K562 (cell line): ENCODE measurements around the gene MX1. TPM values are rescaled to one million over a fixed set of nuclear protein-coding genes. Genes with fewer than 3 reads are reported as not detected.

Experiments
- ATAC-seq: fragments of 200-7000 bp; cut with Tn5 transposase; 3 replicates; pipeline ENCODE4 v1.9.1; 2020; ENCODE audit warnings: moderate library complexity
- BruUV-seq: library from RNA; stranded (reverse); fragments of 400-500 nt; replicated peaks from 2 replicates; lab custom pipeline; 2021; lab: Mats Ljungman, UMichigan
- CTCF ChIA-PET: fragments of 300-600 bp; formaldehyde crosslinking; extraction: SDS; loops from one replicate; lab custom pipeline; 2021; ENCODE audit warnings: low intra/inter-chr PET ratio; lab: Yijun Ruan, JAX
- POLR2A ChIA-PET: fragments of 300-600, 350-650 bp; sonication (Branson Sonifier 250); formaldehyde crosslinking; extraction: SDS; loops from one replicate; lab custom pipeline; 2021; ENCODE audit warnings: antibody characterized with exemption, inconsistent platforms; lab: Yijun Ruan, JAX
- DNase-seq, 4 experiments: peaks; one replicate each; pipeline versions ENCODE4 v3.0.0 to v3.0.0-alpha.2; 2011 to 2018; ENCODE audit warnings: low spot score in 3 of 4, mixed read lengths in 3 of 4; ENCODE audit errors: extremely low read depth in 1 of 4
- FAIRE-seq: peaks from 2 replicates; lab custom pipeline; 2011; peaks lifted over from hg19 to GRCh38; lab: Jason Lieb, UNC
- H2AFZ ChIP-seq: 2 replicates; pipeline ENCODE4 v1.6.0; 2011; ENCODE audit warnings: low read depth, low read length, control low read depth, inconsistent platforms
- H3K27ac ChIP-seq: fragments of 200-600 bp; 3 replicates; pipeline ENCODE4 v1.8.0; 2011; ENCODE audit warnings: low read depth, mild to moderate bottlenecking, control low read depth, inconsistent platforms, low read length, moderate library complexity, mixed read lengths; ENCODE audit errors: extremely low read depth
- H3K27me3 ChIP-seq, 2 experiments: fragments of 300-600 bp in 1 of 2; 2 replicates in 1 of 2; 3 replicates in 1 of 2; pipeline versions ENCODE4 v1.6.0 to v1.8.0; 2011; ENCODE audit warnings: inconsistent platforms in 2 of 2, low read length in 2 of 2, mild to moderate bottlenecking in 1 of 2, mixed read lengths in 1 of 2, moderate library complexity in 1 of 2; ENCODE audit not compliant: control insufficient read depth in 2 of 2, insufficient read depth in 2 of 2
- H3K36me3 ChIP-seq: fragments of 300-600 bp; 3 replicates; pipeline ENCODE4 v1.8.0; 2011; ENCODE audit warnings: mild to moderate bottlenecking, low read length, inconsistent platforms; ENCODE audit not compliant: control insufficient read depth, insufficient read depth
- H3K4me1 ChIP-seq, 2 experiments: fragments of 200-600 bp in 1 of 2; replicated peaks in 1 of 2; 2 replicates in 1 of 2; 3 replicates in 1 of 2; pipeline versions ENCODE4 v1.5.1 to v1.8.0; 2011; ENCODE audit warnings: inconsistent platforms in 2 of 2, low read length in 2 of 2, mild to moderate bottlenecking in 1 of 2, mixed read lengths in 1 of 2, moderate library complexity in 1 of 2; ENCODE audit not compliant: control insufficient read depth in 2 of 2, insufficient read depth in 2 of 2
- H3K4me2 ChIP-seq: 2 replicates; pipeline ENCODE4 v1.6.1; 2011; ENCODE audit warnings: low read length, control low read depth, inconsistent platforms, mixed read lengths; ENCODE audit not compliant: insufficient read depth
- H3K4me3 ChIP-seq: fragments of 200-600 bp; sonication (generic), shearing (Covaris generic); 2 replicates; pipeline ENCODE4 v1.5.1; 2016; ENCODE audit warnings: control low read depth, inconsistent platforms
- H3K79me2 ChIP-seq: fragments of 200-600 bp; 3 replicates; pipeline ENCODE4 v1.8.0; 2011; ENCODE audit warnings: low read length, inconsistent platforms; ENCODE audit not compliant: control insufficient read depth, insufficient read depth
- H3K9ac ChIP-seq, 2 experiments: 2 replicates each; pipeline versions ENCODE4 v1.6.0 to v1.6.1; 2011; ENCODE audit warnings: low read depth in 2 of 2, low read length in 2 of 2, control low read depth in 1 of 2, inconsistent platforms in 1 of 2, mild to moderate bottlenecking in 1 of 2, mixed read lengths in 1 of 2; ENCODE audit not compliant: insufficient read depth in 1 of 2
- H3K9me1 ChIP-seq: one replicate; pipeline ENCODE4 v1.6.0; 2011; ENCODE audit warnings: inconsistent platforms, mild to moderate bottlenecking, low read length, moderate library complexity; ENCODE audit not compliant: control insufficient read depth, insufficient read depth
- H3K9me3 ChIP-seq: replicated peaks from 2 replicates; pipeline ENCODE4 v1.5.1; 2011; ENCODE audit warnings: low read depth, low read length, inconsistent platforms; ENCODE audit not compliant: control insufficient read depth, insufficient read depth
- H4K20me1 ChIP-seq: replicated peaks from 2 replicates; pipeline ENCODE4 v1.6.1; 2011; ENCODE audit warnings: low read length, inconsistent platforms, mixed read lengths; ENCODE audit not compliant: control insufficient read depth, insufficient read depth
- BDP1 ChIP-seq: IDR thresholded peaks from 3 replicates; pipeline ENCODE4 v1.6.1; 2011; ENCODE audit not compliant: insufficient read length, insufficient read depth
- CBX5 ChIP-seq: IDR thresholded peaks from 2 replicates; pipeline ENCODE4 v1.6.1; 2014; ENCODE audit warnings: low read depth, borderline replicate concordance
- GTF2A2 ChIP-seq: IDR thresholded peaks from 2 replicates; pipeline ENCODE4 v1.6.1; 2016; ENCODE audit warnings: mild to moderate bottlenecking, missing genetic modification characterization, missing compliant biosample characterization
- NR3C1 ChIP-seq: sonication (generic); formaldehyde crosslinking; IDR thresholded peaks from 2 replicates; pipeline ENCODE4 v1.8.1; 2022; ENCODE audit warnings: missing genetic modification reagents
- SRSF7 ChIP-seq: fragments of 200-400 bp; formaldehyde crosslinking; optimal IDR thresholded peaks from 2 replicates; pipeline ENCODE3; 2017; ENCODE audit warnings: mild to moderate bottlenecking, low read depth, low read length
- STAT5B ChIP-seq: fragments of 250-450 bp; sonication (Bioruptor Pico); IDR thresholded peaks from 2 replicates; pipeline ENCODE4 v1.8.0; 2021; ENCODE audit warnings: mild to moderate bottlenecking, inconsistent platforms
- TAL1 ChIP-seq: fragments of 450-650 bp; IDR thresholded peaks from 2 replicates; pipeline ENCODE4 v1.6.1; 2016; ENCODE audit warnings: mild to moderate bottlenecking
- ZKSCAN3 ChIP-seq: fragments of 250-450 bp; sonication (Bioruptor Pico); IDR thresholded peaks from 2 replicates; pipeline ENCODE4 v1.4.0; 2020
- ZSCAN29 ChIP-seq: fragments of 450-650 bp; IDR thresholded peaks from 2 replicates; pipeline ENCODE4 v1.6.1; 2017
- WGBS: fragments of 100-300 bp; shearing (Covaris generic); methylation state at CpG from one replicate; pipeline ENCODE4 v1.1.6; 2016; ENCODE audit warnings: low coverage, mixed read lengths; ENCODE audit not compliant: insufficient coverage; ENCODE audit errors: missing lambda C conversion rate; 5-methylcytosine and 5-hydroxymethylcytosine counted together
- in situ Hi-C: fragments of 300-500 bp; cut with MboI; formaldehyde crosslinking; loops from 4 replicates; pipeline ENCODE4 v1.15.0; 2018; ENCODE audit warnings: inconsistent platforms, mixed read lengths
- intact Hi-C: fragments of 100-400 bp; cut with micrococcal nuclease; formaldehyde crosslinking; loops from 2 replicates; pipeline ENCODE4 v1.14.2; 2022
- polyA plus RNA-seq, 8 experiments: library from polyadenylated mRNA; depleted of rRNA in 4 of 8; stranded (reverse) in 5 of 8; unstranded in 3 of 8; fragments of >200 nt; fragmentation: Nextera tagmentation in 2 of 8; fragmentation: Illumina TruSeq in 1 of 8; extraction: Ambion mirVana in 2 of 8; extraction: Trizol in 1 of 8; gene quantifications; 2 replicates each; pipeline versions ENCODE4 v1.2.1 to v1.2.3, GENCODE V29; 2011 to 2014; ENCODE audit warnings: inconsistent platforms in 1 of 8, missing spikeins in 1 of 8
- total RNA-seq, 7 experiments: library from RNA; depleted of rRNA in 6 of 7; stranded (reverse); fragments of >200 nt in 6 of 7; fragmentation: Illumina TruSeq in 2 of 7; extraction: Trizol in 2 of 7; gene quantifications; 2 replicates each; pipeline versions ENCODE4 v1.2.1 to v1.2.3, GENCODE V29; 2011 to 2021; ENCODE audit warnings: low replicate concordance in 1 of 7
- TF ChIP-seq, protein P1 (sequence below), 2 experiments: fragments of 200-800 bp in 1 of 2; sonication (Bioruptor generic) in 1 of 2; sonication (generic) in 1 of 2; formaldehyde crosslinking in 1 of 2; IDR thresholded peaks in 1 of 2; conservative IDR thresholded peaks in 1 of 2; 2 replicates each; pipeline versions ENCODE4 v1.5.0 to v1.6.1; 2016 to 2020; ENCODE audit warnings: missing compliant biosample characterization in 1 of 2, missing genetic modification characterization in 1 of 2, missing genetic modification reagents in 1 of 2

The MX1 gene
- total and polyA plus RNA-seq, 9 of the 15 experiments (the other 6 are each of a cell fraction or from before 2014, with no cell fraction given): 0.07 to 0.51 (median 0.21) TPM; not detected in 5

DNA sequence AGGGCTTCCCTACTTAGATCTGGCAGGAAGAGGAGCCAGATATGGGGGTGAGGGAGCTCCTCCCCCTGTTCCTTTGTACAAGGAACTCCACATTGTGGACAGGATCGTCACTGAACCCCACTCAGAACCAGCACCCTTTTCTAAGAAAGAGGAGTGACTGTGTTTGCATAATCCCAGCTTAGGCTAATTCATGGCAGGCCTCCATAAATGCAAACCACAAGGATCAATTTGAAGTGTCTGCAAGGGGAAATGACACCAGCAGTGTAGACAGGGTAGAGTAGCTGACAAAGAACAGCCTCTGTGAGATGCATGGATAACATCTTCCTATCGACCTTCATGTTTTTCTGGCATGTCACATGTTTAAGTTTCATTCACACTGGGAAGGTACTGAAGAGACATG is 11.7 kb downstream of the MX1 start:
- Histone ChIP-seq H3K79me2 (no peaks in the 10 kb centered on the region), H3K4me2 (no peak overlapping the region), H3K27me3 (peaks cover 0 to 10% of the 10 kb centered on the region in 2 experiments; a peak in 3 of 5 replicates), H3K9me1 (no peaks in the 10 kb centered on the region), H3K36me3 (no peaks in the 10 kb centered on the region), H4K20me1 (no peaks in the 10 kb centered on the region), H3K9ac (no peak overlapping the region), H3K9me3 (no peaks in the 10 kb centered on the region), H3K27ac (no peak overlapping the region), H3K4me1 (no peaks in the 10 kb centered on the region), H3K4me3 (no peak overlapping the region), H2AFZ (no peak overlapping the region)
- CTCF ChIA-PET: no interaction called here
- in situ Hi-C loops: no loop called here
- WGBS: 0% methylated on average over 2 of the region's 2 CpGs
- DNase-seq: no peak
- FAIRE-seq: no peak
- BruUV-seq: no TSS peak
- intact Hi-C loops: no loop called here
- POLR2A ChIA-PET: no interaction called here
- ATAC-seq: no peak
- TF ChIP-seq STAT5B: no peak
- no peak for TF ChIP-seq GTF2A2 (tag)
- no peak for TF ChIP-seq ZSCAN29
- no peak for TF ChIP-seq SRSF7
- no peak for TF ChIP-seq ZKSCAN3 (CRISPR knock-in tag)
- TF ChIP-seq, protein P1, sequence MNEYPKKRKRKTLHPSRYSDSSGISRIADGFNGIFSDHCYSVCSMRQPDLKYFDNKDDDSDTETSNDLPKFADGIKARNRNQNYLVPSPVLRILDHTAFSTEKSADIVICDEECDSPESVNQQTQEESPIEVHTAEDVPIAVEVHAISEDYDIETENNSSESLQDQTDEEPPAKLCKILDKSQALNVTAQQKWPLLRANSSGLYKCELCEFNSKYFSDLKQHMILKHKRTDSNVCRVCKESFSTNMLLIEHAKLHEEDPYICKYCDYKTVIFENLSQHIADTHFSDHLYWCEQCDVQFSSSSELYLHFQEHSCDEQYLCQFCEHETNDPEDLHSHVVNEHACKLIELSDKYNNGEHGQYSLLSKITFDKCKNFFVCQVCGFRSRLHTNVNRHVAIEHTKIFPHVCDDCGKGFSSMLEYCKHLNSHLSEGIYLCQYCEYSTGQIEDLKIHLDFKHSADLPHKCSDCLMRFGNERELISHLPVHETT (CRISPR knock-in tag; conservative IDR thresholded peaks at IDR 0.05 in 1 of 2, IDR thresholded peaks at IDR 0.05 in 1 of 2): no peak
- TF ChIP-seq TAL1: no peak
- TF ChIP-seq BDP1: no peak
- no peak for TF ChIP-seq NR3C1 (CRISPR knock-in tag)
- TF ChIP-seq CBX5: no peak
